ENCODE measurements around the gene SLIT2.

SLIT2 gene

GRCh38 chr4:20266215-20267082 lies 14.7 kb downstream of the SLIT2 start:
- no peak for DNase-seq

GRCh38 chr4:20268028-20268427 lies 16.3 kb downstream of the SLIT2 start:
- DNase-seq: no peak

DNA sequence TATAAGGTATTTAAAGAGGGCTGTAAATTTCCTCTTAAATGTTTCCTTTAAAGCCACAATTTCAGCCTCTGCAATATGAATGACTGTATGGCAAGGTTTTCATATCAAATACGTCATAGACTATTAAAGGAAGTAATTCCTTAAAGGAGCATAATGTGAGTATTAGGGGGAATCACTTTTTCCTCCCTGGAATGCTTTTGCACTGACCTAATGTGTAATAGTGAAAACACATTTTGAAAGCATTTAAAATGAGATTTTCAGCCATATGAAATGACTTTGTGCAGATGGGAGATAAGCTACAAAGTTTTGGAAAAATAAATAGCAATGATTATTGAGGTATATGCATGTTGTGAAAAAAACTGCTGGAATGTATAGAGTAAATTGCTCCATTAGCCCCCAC lies 17.6 kb downstream of the SLIT2 start:
- no peak for DNase-seq

- no peak for DNase-seq
Observed at GRCh38 chr4:20271950-20272349, 20.2 kb downstream of the SLIT2 start.

DNA sequence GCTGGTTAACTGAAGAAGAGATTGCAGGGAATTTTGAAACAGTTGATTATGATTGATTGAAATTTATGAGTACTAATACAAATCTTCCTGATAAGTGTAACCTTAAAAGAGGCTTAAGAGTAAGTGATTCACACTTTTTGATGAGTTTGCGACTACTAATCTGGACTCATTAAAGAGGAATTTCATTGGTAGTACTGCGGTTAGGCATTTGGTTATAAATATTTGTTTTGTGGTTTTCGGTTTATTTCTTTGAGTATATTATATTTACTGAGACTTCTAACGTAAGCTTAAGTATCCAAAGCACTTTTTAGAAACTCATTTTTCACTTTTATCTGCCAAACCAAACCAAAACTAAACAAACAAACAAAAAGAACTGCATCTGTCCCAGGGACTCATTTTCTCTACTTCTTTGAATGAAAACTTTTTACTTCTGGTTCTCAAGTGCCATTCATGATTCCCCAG lies 20.7 kb downstream of the SLIT2 start:
- DNase-seq: no peak

- no peak for DNase-seq
Observed at GRCh38 chr4:20273793-20274192, 22.1 kb downstream of the SLIT2 start.

GRCh38 chr4:20276848-20277247 lies 25.1 kb downstream of the SLIT2 start:
- no peak for DNase-seq

DNA sequence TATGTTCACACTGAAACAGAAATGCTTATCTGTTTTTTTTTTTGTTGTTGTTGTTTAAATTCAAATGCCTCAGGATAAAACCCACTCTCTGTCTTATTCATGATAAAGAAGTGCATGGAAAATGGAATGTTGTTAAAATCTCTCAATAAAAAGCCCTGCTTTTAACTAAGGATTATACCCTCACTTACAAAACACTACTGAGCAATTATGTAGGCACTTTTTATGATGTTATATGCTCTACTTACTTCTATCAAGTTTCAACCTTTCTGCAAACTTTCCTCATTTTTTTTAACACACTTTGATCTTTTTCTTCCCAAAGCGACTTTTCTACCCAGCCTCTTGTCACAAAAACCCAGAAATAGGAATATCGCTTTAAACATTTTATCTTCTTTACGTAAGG lies 26.5 kb downstream of the SLIT2 start:
- no peak for DNase-seq

GRCh38 chr4:20279381-20279780 lies 27.7 kb downstream of the SLIT2 start:
- no peak for DNase-seq

- no peak for DNase-seq
Observed at GRCh38 chr4:20281453-20281852, 29.7 kb downstream of the SLIT2 start.

GRCh38 chr4:20283039-20283438 lies 31.3 kb downstream of the SLIT2 start:
- no peak for DNase-seq

DNA sequence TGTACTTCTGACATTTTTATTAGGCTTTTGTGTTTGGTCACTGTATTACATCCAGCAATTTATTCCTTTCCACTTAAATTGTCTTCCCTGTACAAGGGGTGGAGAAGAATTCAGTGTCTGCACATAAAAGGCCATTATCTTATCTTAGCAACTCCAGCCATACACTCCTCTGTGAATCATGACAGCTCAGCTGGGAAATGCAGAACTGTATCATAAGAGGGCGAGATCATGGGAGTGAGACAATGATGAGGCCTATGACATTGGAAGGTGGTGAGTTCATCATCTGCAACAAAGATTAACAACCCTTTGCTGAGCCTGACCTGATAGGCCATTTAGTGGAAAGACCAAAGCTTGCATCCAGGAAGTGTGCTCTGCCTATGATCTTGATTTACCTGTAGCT lies 33.3 kb downstream of the SLIT2 start:
- no peak for DNase-seq

DNA sequence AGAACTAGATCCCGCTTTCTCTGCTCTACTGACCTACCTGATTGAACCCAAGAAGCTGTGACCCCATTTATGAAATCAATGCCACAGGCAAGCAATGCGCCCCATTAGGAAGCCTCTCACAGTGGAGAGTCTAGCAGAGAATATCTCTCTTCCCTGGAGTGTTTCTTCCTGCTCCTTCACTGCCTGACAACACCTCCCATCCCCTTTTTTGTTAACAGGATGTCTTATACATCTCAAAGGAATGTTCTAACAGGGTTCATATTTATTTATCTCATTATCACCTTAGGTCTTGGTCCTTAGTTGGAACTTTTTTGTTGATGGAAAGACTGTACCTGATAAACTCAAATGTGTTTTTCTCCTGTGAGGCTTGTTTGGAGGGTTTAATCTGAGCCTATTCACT lies 35.5 kb downstream of the SLIT2 start:
- DNase-seq: no peak

DNA sequence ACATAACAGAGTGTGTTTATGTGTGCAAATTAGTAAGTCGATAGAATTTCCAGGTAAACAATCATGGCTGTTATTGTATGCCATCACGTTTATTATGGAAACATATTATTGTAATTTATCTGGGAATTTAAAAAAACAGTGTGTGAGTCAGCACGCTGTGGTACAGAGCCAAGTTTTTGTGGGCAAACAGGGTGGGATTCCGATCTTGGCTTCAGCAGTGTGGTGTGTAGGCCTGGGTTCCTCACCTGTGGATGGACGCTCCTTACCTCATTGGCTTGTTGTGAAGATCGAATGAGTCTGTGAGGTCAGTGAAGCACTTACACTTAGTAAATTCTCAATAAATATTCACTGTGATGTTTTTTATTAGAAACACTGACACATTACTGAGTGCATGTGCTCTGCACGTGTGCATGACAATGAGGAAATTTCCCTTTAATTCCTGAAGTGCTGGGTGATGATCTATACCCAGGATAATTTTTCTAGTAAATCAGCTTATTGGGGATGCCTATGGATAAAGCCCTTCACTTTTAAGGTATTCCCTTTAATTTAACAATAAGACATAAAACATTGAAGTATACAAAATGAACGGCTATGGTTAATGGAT lies 36.4 kb downstream of the SLIT2 start:
- no peak for DNase-seq

GRCh38 chr4:20288846-20289512 lies 37.3 kb downstream of the SLIT2 start:
- DNase-seq: no peak

GRCh38 chr4:20289782-20290181 lies 38.1 kb downstream of the SLIT2 start:
- no peak for DNase-seq

- DNase-seq: no peak
Observed at GRCh38 chr4:20292739-20293138, 41.0 kb downstream of the SLIT2 start.

GRCh38 chr4:20297261-20297660 lies 45.6 kb downstream of the SLIT2 start:
- no peak for DNase-seq

DNA sequence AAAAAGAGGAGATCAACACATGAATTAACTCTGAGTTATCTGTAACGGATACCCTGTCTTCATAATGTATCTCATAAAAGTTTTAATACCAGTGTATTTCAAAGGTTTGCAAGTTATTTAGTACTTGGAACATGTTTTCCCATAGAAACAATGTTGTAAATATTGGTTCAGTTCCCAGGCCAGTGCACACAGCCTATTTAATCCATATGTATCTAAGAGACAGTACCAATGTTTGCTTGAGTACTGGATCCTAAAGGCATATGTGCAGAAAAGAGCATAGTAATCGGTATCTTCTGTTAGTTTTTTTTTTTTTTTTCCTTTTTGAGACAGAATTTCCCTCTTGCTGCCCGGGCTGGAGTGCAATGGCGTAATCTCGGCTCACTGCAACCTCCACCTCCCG lies 46.1 kb downstream of the SLIT2 start:
- no peak for DNase-seq

DNA sequence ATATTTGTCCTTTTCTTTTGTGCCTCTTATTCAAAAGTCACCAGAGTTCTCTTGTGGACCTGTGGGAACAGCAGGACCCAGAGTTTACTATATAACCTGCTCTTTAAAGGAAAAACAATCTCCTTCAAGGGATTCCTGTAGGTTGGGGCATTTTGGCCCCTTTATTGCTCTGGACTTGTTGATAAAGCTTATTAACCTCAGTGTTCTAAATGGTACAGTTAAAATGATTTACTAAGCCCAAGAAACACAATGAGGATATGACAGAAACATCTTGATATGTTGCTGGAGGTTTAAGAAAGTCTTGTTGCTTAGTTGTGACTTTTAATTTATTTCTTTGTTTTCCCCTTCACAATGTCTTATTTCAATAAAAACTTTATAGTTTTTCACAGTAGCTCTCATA lies 46.8 kb downstream of the SLIT2 start:
- DNase-seq: no peak

DNA sequence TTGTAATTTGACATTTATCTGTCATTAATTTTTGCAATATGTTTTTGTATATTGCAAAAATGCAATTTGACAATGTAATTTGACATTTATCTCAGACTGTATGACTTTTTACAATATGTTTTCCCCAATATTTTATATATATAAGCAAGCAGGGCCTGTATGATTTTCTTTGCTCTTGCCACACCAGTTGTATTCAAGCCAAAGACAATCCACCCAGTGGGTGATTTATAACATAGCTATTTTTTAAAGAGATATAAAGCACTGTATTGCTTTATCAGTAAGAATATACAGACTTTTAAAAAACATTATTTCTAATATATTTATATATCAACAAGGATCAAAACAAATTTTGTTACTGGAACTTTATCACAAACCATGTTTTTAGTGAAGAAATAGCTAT lies 47.3 kb downstream of the SLIT2 start:
- no peak for DNase-seq

- DNase-seq: no peak
Observed at GRCh38 chr4:20299515-20299914, 47.8 kb downstream of the SLIT2 start.

DNA sequence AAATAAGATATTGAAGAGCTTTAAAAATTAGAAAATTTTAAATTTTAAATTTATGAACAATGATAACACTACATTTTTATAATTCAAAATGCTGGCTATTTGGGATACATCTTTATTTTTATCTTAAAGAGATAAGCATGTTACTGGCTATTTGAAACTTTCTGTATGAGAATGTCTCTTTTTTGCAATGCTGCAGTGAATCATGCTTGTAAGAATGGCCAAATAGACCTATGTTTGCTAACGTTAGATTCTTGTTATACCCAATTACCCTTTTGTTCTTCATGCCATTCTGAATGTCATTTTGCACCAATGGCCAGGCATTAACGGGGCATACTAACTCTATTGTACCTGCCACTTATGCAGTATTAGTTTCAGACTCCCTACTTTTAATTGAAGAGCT lies 49.5 kb downstream of the SLIT2 start:
- no peak for DNase-seq

Data from NCI-H1436 (cell line).